WTC11 (cell line): ENCODE results near the gene SDHA. TPM values are rescaled to one million over a fixed set of nuclear protein-coding genes. Genes with fewer than 3 reads are reported as not detected.

Experiments used
- ATAC-seq: fragments of 200-7000 bp; cut with Tn5 transposase; 2 replicates; pipeline ENCODE4 v1.10.0; 2021; ENCODE audit warnings: mild to moderate bottlenecking, moderate library complexity
- CTCF ChIA-PET: fragments of 300-600 bp; sonication (Branson Sonifier 250); formaldehyde crosslinking; loops from one replicate; lab custom pipeline; 2021; ENCODE audit warnings: antibody characterized with exemption; lab: Charles Lee
- POLR2A ChIA-PET: fragments of 350-600 bp; sonication (Branson Sonifier 250); formaldehyde crosslinking; loops from one replicate; lab custom pipeline; 2021; ENCODE audit warnings: antibody characterized with exemption; lab: Charles Lee
- DNase-seq: peaks from one replicate; pipeline ENCODE4 v3.0.0; 2021; ENCODE audit warnings: low spot score
- H3K27ac Mint-ChIP-seq: 2 replicates; pipeline ENCODE4 v1.8.0; 2021; ENCODE audit warnings: mixed read lengths
- H3K27me3 Mint-ChIP-seq: 2 replicates; pipeline ENCODE4 v1.8.0; 2021; ENCODE audit warnings: low read depth, mild to moderate bottlenecking, moderate library complexity, mixed read lengths
- H3K36me3 Mint-ChIP-seq: 2 replicates; pipeline ENCODE4 v1.8.0; 2021; ENCODE audit warnings: mixed read lengths
- H3K4me1 Mint-ChIP-seq: 2 replicates; pipeline ENCODE4 v1.8.0; 2022; ENCODE audit warnings: mixed read lengths
- H3K4me3 Mint-ChIP-seq: 2 replicates; pipeline ENCODE4 v1.8.0; 2021; ENCODE audit warnings: mild to moderate bottlenecking, moderate library complexity, mixed read lengths
- H3K9me3 Mint-ChIP-seq: 2 replicates; pipeline ENCODE4 v1.8.0; 2021; ENCODE audit warnings: mixed read lengths
- AFF4 ChIP-seq: sonication (generic); formaldehyde crosslinking; IDR thresholded peaks from 2 replicates; pipeline ENCODE4 v1.8.1; 2023; ENCODE audit warnings: mild to moderate bottlenecking, missing genetic modification reagents, borderline replicate concordance
- HMGXB4 ChIP-seq: sonication (generic); formaldehyde crosslinking; IDR thresholded peaks from 2 replicates; pipeline ENCODE4 v1.8.1; 2023; ENCODE audit warnings: mild to moderate bottlenecking, moderate library complexity, missing genetic modification reagents
- NFE2L1 ChIP-seq: sonication (generic); formaldehyde crosslinking; IDR thresholded peaks from 2 replicates; pipeline ENCODE4 v1.8.1; 2023; ENCODE audit warnings: missing genetic modification reagents
- NFYB ChIP-seq: sonication (generic); formaldehyde crosslinking; conservative IDR thresholded peaks from 2 replicates; pipeline ENCODE4 v1.8.0; 2022; ENCODE audit warnings: low read depth, missing genetic modification reagents
- OVOL2 ChIP-seq: fragments of 250-450 bp; sonication (Bioruptor Pico); IDR thresholded peaks from 2 replicates; pipeline ENCODE4 v1.9.0; 2021; ENCODE audit warnings: mild to moderate bottlenecking, borderline replicate concordance
- PRRX2 ChIP-seq: fragments of 250-450 bp; sonication (Bioruptor Pico); IDR thresholded peaks from 2 replicates; pipeline ENCODE4 v1.8.0; 2021; ENCODE audit warnings: mild to moderate bottlenecking
- RELA ChIP-seq: sonication (generic); formaldehyde crosslinking; IDR thresholded peaks from 2 replicates; pipeline ENCODE4 v1.8.1; 2022; ENCODE audit warnings: missing genetic modification reagents, mild to moderate bottlenecking, borderline replicate concordance
- SMAD3 ChIP-seq: sonication (generic); formaldehyde crosslinking; IDR thresholded peaks from 2 replicates; pipeline ENCODE4 v1.8.0; 2022; ENCODE audit warnings: missing genetic modification reagents, mild to moderate bottlenecking, borderline replicate concordance
- SMAD4 ChIP-seq: sonication (generic); formaldehyde crosslinking; IDR thresholded peaks from 2 replicates; pipeline ENCODE4 v1.8.0; 2022; ENCODE audit warnings: mild to moderate bottlenecking, missing genetic modification reagents
- SOX15 ChIP-seq: fragments of 250-450 bp; sonication (Bioruptor Pico); IDR thresholded peaks from 2 replicates; pipeline ENCODE4 v1.9.0; 2021; ENCODE audit warnings: mild to moderate bottlenecking
- STAT6 ChIP-seq: sonication (generic); formaldehyde crosslinking; conservative IDR thresholded peaks from 2 replicates; pipeline ENCODE4 v1.8.1; 2023; ENCODE audit warnings: mild to moderate bottlenecking, low read depth, missing genetic modification reagents, moderate library complexity
- TEAD4 ChIP-seq: sonication (generic); formaldehyde crosslinking; IDR thresholded peaks from 2 replicates; pipeline ENCODE4 v1.8.0; 2022; ENCODE audit warnings: mild to moderate bottlenecking, missing genetic modification reagents
- ZBTB21 ChIP-seq: sonication (generic); formaldehyde crosslinking; IDR thresholded peaks from 2 replicates; pipeline ENCODE4 v1.8.1; 2023; ENCODE audit warnings: mild to moderate bottlenecking, missing genetic modification reagents, borderline replicate concordance
- ZNF263 ChIP-seq: sonication (generic); formaldehyde crosslinking; IDR thresholded peaks from 2 replicates; pipeline ENCODE4 v1.8.1; 2022; ENCODE audit warnings: low read depth, mild to moderate bottlenecking, moderate library complexity, missing genetic modification reagents
- ZNF396 ChIP-seq: fragments of 250-450 bp; sonication (Bioruptor Pico); IDR thresholded peaks from 2 replicates; pipeline ENCODE4 v1.8.0; 2021; ENCODE audit warnings: mild to moderate bottlenecking, moderate library complexity, borderline replicate concordance
- ZNF416 ChIP-seq: fragments of 250-450 bp; sonication (Bioruptor Pico); IDR thresholded peaks from 2 replicates; pipeline ENCODE4 v1.9.0; 2021; ENCODE audit warnings: mild to moderate bottlenecking, inconsistent platforms
- ZNF532 ChIP-seq: fragments of 250-450 bp; sonication (Bioruptor Pico); IDR thresholded peaks from 2 replicates; pipeline ENCODE4 v1.9.0; 2021; ENCODE audit warnings: mild to moderate bottlenecking, borderline replicate concordance
- ZNF671 ChIP-seq: fragments of 250-450 bp; sonication (Bioruptor Pico); IDR thresholded peaks from 2 replicates; pipeline ENCODE4 v1.8.0; 2021; ENCODE audit warnings: mild to moderate bottlenecking
- ZSCAN18 ChIP-seq: fragments of 250-450 bp; sonication (Bioruptor Pico); IDR thresholded peaks from 2 replicates; pipeline ENCODE4 v2.1.2; 2022; ENCODE audit warnings: mild to moderate bottlenecking, moderate library complexity
- total RNA-seq: library from RNA; stranded (reverse); gene quantifications from 3 replicates; pipeline ENCODE4 v1.2.3, GENCODE V29; 2021

Gene SDHA
- total RNA-seq, 1 experiment from 2014 or later, result 145 TPM

GRCh38 chr5:192970-193831, 24.9 kb upstream of the SDHA start:
- Mint-ChIP-seq H3K4me1 (peaks cover 6% of the 10 kb centered on the region), H3K9me3 (no peaks in the 10 kb centered on the region), H3K27ac (no peak overlapping the region), H3K27me3 (no peaks in the 10 kb centered on the region; the same call in 1 of the 2 replicates), H3K4me3 (no peak overlapping the region), H3K36me3 (no peaks in the 10 kb centered on the region)
- TF ChIP-seq ZNF396 (CRISPR knock-in tag) (no peak), ZNF416 (no peak), SMAD3 (CRISPR knock-in tag) (no peak), SMAD4 (no peak), NFE2L1 (CRISPR knock-in tag) (no peak), ZNF263 (no peak), OVOL2 (no peak), TEAD4 (CRISPR knock-in tag) (no peak), ZNF671 (CRISPR knock-in tag) (no peak), ZSCAN18 (CRISPR knock-in tag) (no peak), RELA (no peak), AFF4 (CRISPR knock-in tag) (no peak), PRRX2 (CRISPR knock-in tag) (no peak), STAT6 (no peak)
- ATAC-seq (no peak), DNase-seq (no peak)
- ChIA-PET POLR2A (no interaction called here), CTCF (interaction anchor here (1.2 kb wide), 1 partner anchor 157 kb away, joined by 3 read pairs; no protein-coding TSS in a partner anchor)

- ATAC-seq (no peak), DNase-seq (no peak)
- Mint-ChIP-seq H3K27me3 (no peaks in the 10 kb centered on the region; the same call in 1 of the 2 replicates), H3K4me1 (no peaks in the 10 kb centered on the region; the same call in 1 of the 2 replicates), H3K36me3 (no peaks in the 10 kb centered on the region), H3K4me3 (no peak overlapping the region), H3K27ac (no peak overlapping the region), H3K9me3 (no peaks in the 10 kb centered on the region)
- CTCF ChIA-PET, result interaction anchor here (1.2 kb wide), 2 partner anchors 122 to 156 kb away, joined by 3 read pairs; no protein-coding TSS in a partner anchor
- POLR2A ChIA-PET, result no interaction called here
- TF ChIP-seq NFE2L1 (CRISPR knock-in tag), result no peak
- no peak for TF ChIP-seq NFYB
- TF ChIP-seq HMGXB4 (CRISPR knock-in tag), result no peak
- no peak for TF ChIP-seq ZNF532 (CRISPR knock-in tag)
- TF ChIP-seq SOX15 (CRISPR knock-in tag), result no peak
- no peak for TF ChIP-seq ZNF263
- no peak for TF ChIP-seq ZBTB21 (CRISPR knock-in tag)
Measured at GRCh38 chr5:194102-194501, 24.0 kb upstream of the SDHA start.
